HepG2 (cell line): Measurements from ENCODE around the gene ZNF30. TPM values are rescaled to one million over a fixed set of nuclear protein-coding genes. Genes with fewer than 3 reads are reported as not detected.
A peak's percentile ranks its signal among the peaks of the same experiment; 100 is the strongest.

Source experiments
- AKNA ChIP-seq: sonication (generic); formaldehyde crosslinking; IDR thresholded peaks from 2 replicates; pipeline ENCODE4 v1.4.0; 2020; ENCODE audit warnings: missing genetic modification reagents, borderline replicate concordance
- ELF4 ChIP-seq: sonication (generic); formaldehyde crosslinking; IDR thresholded peaks from 2 replicates; pipeline ENCODE4 v1.5.0; 2020; ENCODE audit warnings: missing genetic modification reagents, mild to moderate bottlenecking, moderate library complexity, borderline replicate concordance
- KDM5B ChIP-seq: sonication (generic); formaldehyde crosslinking; IDR thresholded peaks from 2 replicates; pipeline ENCODE4 v1.4.0; 2020; ENCODE audit warnings: missing genetic modification reagents, mild to moderate bottlenecking, borderline replicate concordance
- MLLT10 ChIP-seq: sonication (generic); formaldehyde crosslinking; IDR thresholded peaks from 2 replicates; pipeline ENCODE4 v1.4.0; 2020; ENCODE audit warnings: missing genetic modification reagents
- MZF1 ChIP-seq: sonication (generic); formaldehyde crosslinking; IDR thresholded peaks from 2 replicates; pipeline ENCODE4 v1.8.1; 2023; ENCODE audit warnings: mild to moderate bottlenecking, missing genetic modification reagents, borderline replicate concordance
- RBM22 ChIP-seq: fragments of 200-400 bp; formaldehyde crosslinking; optimal IDR thresholded peaks from 2 replicates; pipeline ENCODE3; 2017; ENCODE audit warnings: mild to moderate bottlenecking, low read length, moderate library complexity
- SIN3B ChIP-seq: fragments of 150-350 bp; IDR thresholded peaks from 2 replicates; pipeline ENCODE4 v1.6.1; 2014; ENCODE audit warnings: low read length
- ZNF280B ChIP-seq: sonication (generic); formaldehyde crosslinking; IDR thresholded peaks from 2 replicates; pipeline ENCODE4 v1.5.0; 2020; ENCODE audit warnings: missing genetic modification reagents, mild to moderate bottlenecking, borderline replicate concordance
- ZNF577 ChIP-seq: sonication (generic); formaldehyde crosslinking; IDR thresholded peaks from 2 replicates; pipeline ENCODE4 v1.4.0; 2020; ENCODE audit warnings: mild to moderate bottlenecking, low read depth, missing genetic modification reagents, borderline replicate concordance
- ZNF777 ChIP-seq: sonication (generic); formaldehyde crosslinking; IDR thresholded peaks from 2 replicates; pipeline ENCODE4 v1.4.0; 2020; ENCODE audit warnings: missing genetic modification reagents
- polyA plus RNA-seq, 8 experiments: library from polyadenylated mRNA; depleted of rRNA in 3 of 8; stranded (reverse) in 7 of 8; unstranded in 1 of 8; fragments of >200 nt; fragmentation: Illumina TruSeq in 4 of 8; extraction: Trizol in 4 of 8; gene quantifications; 2 replicates each; pipeline versions ENCODE4 v1.2.1 to v1.2.3, GENCODE V29; 2011 to 2016; ENCODE audit warnings: low read depth in 4 of 8, missing spikeins in 1 of 8, mixed read lengths in 1 of 8; ENCODE audit not compliant: insufficient read depth in 1 of 8
- total RNA-seq, 5 experiments: library from RNA; depleted of rRNA; stranded (reverse); fragments of >200 nt; fragmentation: Illumina TruSeq; extraction: Trizol; gene quantifications; 2 replicates each; pipeline ENCODE4 v1.2.3, GENCODE V29; 2016; ENCODE audit warnings: low read depth in 1 of 5

Gene ZNF30
- total and polyA plus RNA-seq, 2 of the 13 experiments (the other 11 are each of a cell fraction or from before 2014, with no cell fraction given): 2.3 to 4.4 TPM

GRCh38 chr19:34960940-34961679, 34.4 kb downstream of the ZNF30 start (continued):
- TF ChIP-seq MZF1 (CRISPR knock-in tag) (no peak), RBM22 (no peak), ZNF577 (CRISPR knock-in tag) (no peak), AKNA (CRISPR knock-in tag) (no peak), ZNF280B (0 out of 2 replicates have a peak, but pooled peaks have one; percentile 21), ZNF777 (no peak), ELF4 (no peak), MLLT10 (CRISPR knock-in tag) (no peak), KDM5B (peak; percentile 36; the same call in 1 of the 2 replicates), SIN3B (no peak)
